ENCODE results near the gene PFN2. TPM values are rescaled to one million over a fixed set of nuclear protein-coding genes. Genes with fewer than 3 reads are reported as not detected.
"Not testable (repeated sequence)": the region's sequence is repeated elsewhere in the genome, so short reads cannot be mapped to it uniquely, and the experiment has no call there.

The PFN2 gene
- total RNA-seq, 1 donor from 2014 or later: 429 TPM

DNA sequence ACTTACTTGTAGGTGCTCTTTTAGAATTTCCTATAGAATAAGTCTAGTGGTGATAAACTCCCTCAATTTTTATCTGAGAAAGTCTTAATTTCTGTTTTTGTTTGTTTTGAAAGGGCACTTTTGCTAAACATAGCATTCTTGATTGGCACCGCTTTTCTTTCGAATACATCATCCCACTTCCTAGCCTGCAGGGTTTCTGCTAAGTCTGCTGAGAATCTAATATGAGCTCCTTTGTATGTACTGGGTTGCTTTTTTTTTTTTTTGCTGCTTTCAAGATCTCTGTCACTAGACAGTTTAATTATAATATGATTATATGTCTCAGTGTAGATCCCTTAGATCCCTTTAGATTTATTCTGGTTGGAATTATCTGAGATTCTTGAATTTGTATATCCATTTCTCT, 21.5 kb downstream of the PFN2 start:
- peaks cover 67% of the 10 kb centered on the region for H3K36me3 Mint-ChIP-seq (ENCODE audit: unreplicated experiment)
- TF ChIP-seq, protein P1, sequence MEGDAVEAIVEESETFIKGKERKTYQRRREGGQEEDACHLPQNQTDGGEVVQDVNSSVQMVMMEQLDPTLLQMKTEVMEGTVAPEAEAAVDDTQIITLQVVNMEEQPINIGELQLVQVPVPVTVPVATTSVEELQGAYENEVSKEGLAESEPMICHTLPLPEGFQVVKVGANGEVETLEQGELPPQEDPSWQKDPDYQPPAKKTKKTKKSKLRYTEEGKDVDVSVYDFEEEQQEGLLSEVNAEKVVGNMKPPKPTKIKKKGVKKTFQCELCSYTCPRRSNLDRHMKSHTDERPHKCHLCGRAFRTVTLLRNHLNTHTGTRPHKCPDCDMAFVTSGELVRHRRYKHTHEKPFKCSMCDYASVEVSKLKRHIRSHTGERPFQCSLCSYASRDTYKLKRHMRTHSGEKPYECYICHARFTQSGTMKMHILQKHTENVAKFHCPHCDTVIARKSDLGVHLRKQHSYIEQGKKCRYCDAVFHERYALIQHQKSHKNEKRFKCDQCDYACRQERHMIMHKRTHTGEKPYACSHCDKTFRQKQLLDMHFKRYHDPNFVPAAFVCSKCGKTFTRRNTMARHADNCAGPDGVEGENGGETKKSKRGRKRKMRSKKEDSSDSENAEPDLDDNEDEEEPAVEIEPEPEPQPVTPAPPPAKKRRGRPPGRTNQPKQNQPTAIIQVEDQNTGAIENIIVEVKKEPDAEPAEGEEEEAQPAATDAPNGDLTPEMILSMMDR (IDR thresholded peaks at IDR 0.05): no peak
- no peak overlapping the region for H3K27ac Mint-ChIP-seq (ENCODE audit: unreplicated experiment)
- no peaks in the 10 kb centered on the region for H3K27me3 Mint-ChIP-seq (ENCODE audit: unreplicated experiment)
- DNase-seq (ENCODE audit: extremely low spot score, unreplicated experiment): no peak
- H3K4me3 Mint-ChIP-seq (ENCODE audit: unreplicated experiment): no peak overlapping the region
- peaks cover 27% of the 10 kb centered on the region for H3K9me3 Mint-ChIP-seq (ENCODE audit: unreplicated experiment)
- peaks cover 18% of the 10 kb centered on the region for H3K4me1 Mint-ChIP-seq (ENCODE audit: unreplicated experiment)

DNA sequence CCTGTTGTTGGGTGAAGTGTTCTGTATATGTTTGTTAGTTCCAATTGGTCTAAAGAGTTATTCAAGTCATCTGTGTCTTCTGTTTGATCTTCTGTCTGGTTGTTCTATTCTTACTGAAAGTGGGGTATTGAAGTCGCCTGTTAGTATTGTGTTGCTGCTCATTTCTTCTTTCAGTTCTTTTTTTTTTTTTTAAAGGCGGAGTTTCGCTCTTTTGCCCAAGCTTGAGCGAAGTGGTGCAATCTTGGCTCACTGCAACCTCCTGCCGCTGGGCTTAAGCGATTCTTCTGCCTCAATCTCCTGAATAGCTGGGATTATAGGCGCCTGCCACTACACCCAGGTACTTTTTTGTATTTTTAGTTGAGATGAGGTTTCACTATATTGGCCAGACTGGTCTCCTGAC, 23.5 kb downstream of the PFN2 start:
- H3K4me3 Mint-ChIP-seq (ENCODE audit: unreplicated experiment): no peak overlapping the region
- TF ChIP-seq, protein P1 (IDR thresholded peaks at IDR 0.05): no peak
- H3K4me1 Mint-ChIP-seq (ENCODE audit: unreplicated experiment): peaks cover 20% of the 10 kb centered on the region
- no peak overlapping the region for H3K27ac Mint-ChIP-seq (ENCODE audit: unreplicated experiment)
- DNase-seq (ENCODE audit: extremely low spot score, unreplicated experiment): no peak
- peaks cover 80% of the 10 kb centered on the region for H3K36me3 Mint-ChIP-seq (ENCODE audit: unreplicated experiment)
- peaks cover 35% of the 10 kb centered on the region for H3K9me3 Mint-ChIP-seq (ENCODE audit: unreplicated experiment)
- no peaks in the 10 kb centered on the region for H3K27me3 Mint-ChIP-seq (ENCODE audit: unreplicated experiment)

DNA sequence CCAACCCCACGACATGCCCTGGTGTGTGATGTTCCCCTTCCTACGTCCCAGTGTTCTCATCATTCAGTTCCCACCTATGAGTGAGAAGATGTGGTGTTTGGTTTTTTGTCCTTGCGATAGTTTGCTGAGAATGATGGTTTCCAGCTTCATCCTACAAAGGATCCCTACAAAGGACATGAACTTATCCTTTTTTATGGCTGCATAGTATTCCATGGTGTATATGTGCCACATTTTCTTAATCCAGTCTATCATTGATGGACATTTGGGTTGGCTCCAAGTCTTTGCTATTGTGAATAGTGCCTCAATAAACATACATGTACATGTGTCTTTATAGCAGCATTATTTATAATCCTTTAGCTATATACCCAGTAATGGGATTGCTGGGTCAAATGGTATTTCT, 26.7 kb downstream of the PFN2 start:
- not testable (repeated sequence) for H3K27ac Mint-ChIP-seq (ENCODE audit: unreplicated experiment); H3K4me3 Mint-ChIP-seq (ENCODE audit: unreplicated experiment)
- H3K36me3 Mint-ChIP-seq (ENCODE audit: unreplicated experiment): peaks cover 62% of the 10 kb centered on the region

DNA sequence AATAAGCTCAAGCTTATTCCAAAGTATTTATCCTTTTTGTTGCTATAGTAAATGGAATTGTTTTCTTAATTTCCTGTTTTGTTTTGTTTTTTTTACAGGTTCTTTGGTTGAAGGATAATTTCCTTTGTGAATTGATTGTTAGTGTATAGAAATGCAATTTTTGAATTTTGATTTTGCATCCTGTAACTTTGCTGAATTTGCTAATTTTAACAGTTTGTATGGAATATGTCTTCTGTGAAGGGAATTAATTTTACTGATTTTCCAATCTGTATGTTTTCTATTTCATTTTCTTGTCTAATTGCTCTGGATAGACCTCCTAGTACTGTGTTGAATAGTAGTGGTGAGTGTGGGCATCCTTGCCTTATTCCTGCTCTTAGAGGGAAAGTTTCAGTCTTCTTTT, 28.3 kb downstream of the PFN2 start:
- H3K27ac Mint-ChIP-seq (ENCODE audit: unreplicated experiment): no peak overlapping the region
- TF ChIP-seq, protein P1 (IDR thresholded peaks at IDR 0.05): no peak
- no peak overlapping the region for H3K4me3 Mint-ChIP-seq (ENCODE audit: unreplicated experiment)
- peaks cover 52% of the 10 kb centered on the region for H3K36me3 Mint-ChIP-seq (ENCODE audit: unreplicated experiment)
- peaks cover 31% of the 10 kb centered on the region for H3K9me3 Mint-ChIP-seq (ENCODE audit: unreplicated experiment)
- no peaks in the 10 kb centered on the region for H3K27me3 Mint-ChIP-seq (ENCODE audit: unreplicated experiment)
- DNase-seq (ENCODE audit: extremely low spot score, unreplicated experiment): no peak
- H3K4me1 Mint-ChIP-seq (ENCODE audit: unreplicated experiment): peaks cover 50% of the 10 kb centered on the region

More for the DNA sequence above, 26.7 kb downstream of the PFN2 start:
- H3K4me1 Mint-ChIP-seq (ENCODE audit: unreplicated experiment): peaks cover 44% of the 10 kb centered on the region
- not testable (repeated sequence) for DNase-seq (ENCODE audit: extremely low spot score, unreplicated experiment); H3K27me3 Mint-ChIP-seq (ENCODE audit: unreplicated experiment)
- peaks cover 35% of the 10 kb centered on the region for H3K9me3 Mint-ChIP-seq (ENCODE audit: unreplicated experiment)

DNA sequence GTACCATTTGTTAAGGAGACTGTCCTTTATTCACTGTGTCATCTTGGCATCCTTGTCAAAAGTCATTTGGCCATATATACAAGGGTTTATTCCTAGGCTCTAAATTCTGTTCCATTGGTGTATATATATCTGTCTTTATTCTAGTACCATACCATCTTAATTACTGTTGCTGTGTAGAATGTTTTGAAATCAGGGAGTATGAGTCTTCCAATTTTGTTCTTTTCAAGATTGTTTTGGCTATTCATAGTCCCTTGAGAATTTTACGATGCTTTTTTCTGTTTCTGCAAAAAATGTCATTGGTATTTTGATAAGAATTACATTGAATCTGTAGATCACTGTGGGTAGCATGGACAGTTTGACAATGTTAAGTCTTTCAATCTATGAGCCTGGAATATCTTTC, 28.7 kb downstream of the PFN2 start:
- no peak overlapping the region for H3K4me3 Mint-ChIP-seq (ENCODE audit: unreplicated experiment)
- H3K9me3 Mint-ChIP-seq (ENCODE audit: unreplicated experiment): peaks cover 27% of the 10 kb centered on the region
- DNase-seq (ENCODE audit: extremely low spot score, unreplicated experiment): no peak
- TF ChIP-seq, protein P1 (IDR thresholded peaks at IDR 0.05): no peak
- H3K36me3 Mint-ChIP-seq (ENCODE audit: unreplicated experiment): peaks cover 48% of the 10 kb centered on the region
- H3K27ac Mint-ChIP-seq (ENCODE audit: unreplicated experiment): no peak overlapping the region
- peaks cover 49% of the 10 kb centered on the region for H3K4me1 Mint-ChIP-seq (ENCODE audit: unreplicated experiment)
- no peaks in the 10 kb centered on the region for H3K27me3 Mint-ChIP-seq (ENCODE audit: unreplicated experiment)

DNA sequence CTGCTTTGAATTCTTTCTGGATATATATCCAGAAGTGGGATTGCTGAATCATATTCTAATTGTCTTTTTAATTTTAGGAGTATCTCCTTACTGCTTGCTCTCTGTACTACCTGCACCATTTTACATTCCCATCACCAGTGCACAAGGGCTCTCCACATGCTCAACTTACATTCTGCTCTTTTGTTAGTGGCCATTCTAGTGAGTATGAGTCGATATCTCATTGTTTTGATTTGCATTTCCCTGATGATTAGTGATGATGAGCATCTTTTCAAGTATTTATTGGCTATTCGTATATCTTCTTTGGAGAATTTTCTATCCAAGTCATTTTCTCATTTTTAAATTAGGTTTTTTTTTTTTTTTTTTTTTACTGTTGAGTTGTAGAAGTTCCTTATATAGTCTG, 29.5 kb downstream of the PFN2 start:
- Mint-ChIP-seq H3K4me3 (ENCODE audit: unreplicated experiment) (no peak overlapping the region), H3K27ac (ENCODE audit: unreplicated experiment) (no peak overlapping the region), H3K36me3 (ENCODE audit: unreplicated experiment) (peaks cover 47% of the 10 kb centered on the region), H3K4me1 (ENCODE audit: unreplicated experiment) (peaks cover 46% of the 10 kb centered on the region), H3K9me3 (ENCODE audit: unreplicated experiment) (peaks cover 20% of the 10 kb centered on the region), H3K27me3 (ENCODE audit: unreplicated experiment) (no peaks in the 10 kb centered on the region)
- no peak for DNase-seq (ENCODE audit: extremely low spot score, unreplicated experiment)
- TF ChIP-seq, protein P1 (IDR thresholded peaks at IDR 0.05): no peak

DNA sequence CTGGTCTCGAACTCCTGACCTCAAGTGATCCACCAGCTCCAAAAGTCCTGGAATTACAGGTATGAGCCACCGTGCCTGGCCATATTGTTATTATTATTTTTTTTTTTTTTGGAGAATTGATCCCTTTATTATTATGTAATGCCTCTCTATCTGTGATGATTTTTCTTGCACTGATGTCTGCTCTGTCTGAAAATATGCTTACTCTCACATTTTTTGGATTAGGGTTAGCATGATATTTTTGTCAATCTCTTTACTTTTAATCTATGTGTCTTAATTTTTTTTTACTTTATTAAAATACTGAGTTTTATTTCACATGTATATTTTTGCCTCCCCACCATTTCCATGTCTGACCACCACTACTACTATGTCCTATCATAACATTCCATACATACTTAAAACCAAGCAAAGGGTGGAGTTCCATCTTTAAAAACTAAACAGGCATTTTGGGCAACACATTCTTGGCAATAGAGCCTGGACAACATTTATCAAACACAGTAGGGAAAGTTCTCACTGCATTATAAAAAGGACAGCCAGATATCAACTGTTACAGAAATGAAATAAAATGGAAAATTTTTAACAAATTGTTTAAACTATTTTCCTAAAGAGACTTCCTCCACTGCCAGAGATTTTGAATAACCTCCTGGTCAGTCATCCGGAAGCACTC, 32.2 kb downstream of the PFN2 start:
- DNase-seq (ENCODE audit: extremely low spot score, unreplicated experiment); H3K27me3 Mint-ChIP-seq (ENCODE audit: unreplicated experiment): not testable (repeated sequence)
- H3K9me3 Mint-ChIP-seq (ENCODE audit: unreplicated experiment): peaks cover 21% of the 10 kb centered on the region

More for the DNA sequence above, 32.2 kb downstream of the PFN2 start:
- not testable (repeated sequence) for H3K4me3 Mint-ChIP-seq (ENCODE audit: unreplicated experiment)
- H3K36me3 Mint-ChIP-seq (ENCODE audit: unreplicated experiment): peaks cover 52% of the 10 kb centered on the region
- peak overlapping the region; percentile 60 for H3K27ac Mint-ChIP-seq (ENCODE audit: unreplicated experiment)
- H3K4me1 Mint-ChIP-seq (ENCODE audit: unreplicated experiment): peaks cover 62% of the 10 kb centered on the region

All from osteocyte (in vitro differentiated cells).